KBM-7 (cell line): ENCODE results near the gene ZIC1.

ENCODE experiments used
- DNase-seq: peaks from one replicate; pipeline ENCODE4 v3.0.0-alpha.2; 2015
- in situ Hi-C: fragments of 300-500 bp; cut with MboI; formaldehyde crosslinking; loops from 2 replicates; pipeline ENCODE4 v1.14.3; 2020; ENCODE audit warnings: low sequenced_read_pairs, low pct_unique_long_range_greater_than_20kb, mixed read lengths

The ZIC1 gene

DNA sequence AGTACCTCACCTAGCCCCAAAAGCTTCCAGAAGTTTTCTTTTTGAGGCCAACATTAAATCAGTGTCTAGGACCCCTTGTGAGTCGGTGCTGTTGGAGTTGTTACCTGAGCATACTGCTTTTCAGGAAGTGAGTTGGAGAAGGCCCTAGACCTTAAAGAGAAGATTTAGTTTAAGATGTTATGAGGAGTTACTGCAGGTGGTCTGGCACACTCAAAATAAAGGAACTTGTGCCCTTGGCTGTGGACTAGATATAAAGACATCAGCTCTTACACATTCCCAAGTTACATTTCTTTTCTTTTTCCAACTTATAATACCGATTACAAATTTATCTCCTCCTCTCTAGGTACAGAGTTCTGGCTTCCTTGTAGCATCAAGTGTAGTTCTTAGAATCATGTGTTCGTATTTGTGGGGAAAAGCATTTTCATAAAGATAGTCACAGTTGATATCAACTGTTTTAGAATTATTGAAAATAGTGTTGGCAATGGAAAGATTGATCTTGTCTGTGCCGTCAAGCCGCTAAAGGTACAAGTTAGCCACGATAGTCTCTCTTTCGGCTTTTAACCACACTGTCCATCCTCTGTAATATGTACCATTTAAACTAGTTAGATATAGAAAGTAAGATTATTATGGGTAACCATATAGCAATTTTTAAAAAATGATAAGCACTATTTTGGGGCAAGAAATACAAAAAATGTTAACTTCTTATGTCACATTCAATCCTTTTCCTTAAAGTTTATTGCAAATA, 8.6 kb downstream of the ZIC1 start:
- no peak for DNase-seq
- in situ Hi-C loops, result no loop called here

DNA sequence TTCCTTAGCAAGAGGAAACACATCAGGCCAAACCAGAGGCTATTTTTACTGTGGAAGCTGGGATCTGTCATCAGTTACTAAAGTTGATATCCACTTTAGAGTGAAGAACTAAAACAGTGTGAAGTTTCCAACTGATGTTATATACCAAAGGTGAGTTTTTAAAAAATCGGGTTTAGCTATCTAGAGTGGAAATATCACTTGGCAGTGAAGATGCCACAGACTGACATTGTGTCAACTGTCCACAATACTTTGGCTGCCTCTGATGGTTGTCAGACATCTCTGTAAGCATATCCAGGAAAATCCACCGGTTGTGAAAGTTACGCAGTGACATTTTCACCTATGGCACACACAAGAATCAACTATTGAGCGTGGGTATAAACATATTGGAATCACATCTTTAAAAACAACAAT, 9.2 kb downstream of the ZIC1 start:
- DNase-seq, result no peak

DNA sequence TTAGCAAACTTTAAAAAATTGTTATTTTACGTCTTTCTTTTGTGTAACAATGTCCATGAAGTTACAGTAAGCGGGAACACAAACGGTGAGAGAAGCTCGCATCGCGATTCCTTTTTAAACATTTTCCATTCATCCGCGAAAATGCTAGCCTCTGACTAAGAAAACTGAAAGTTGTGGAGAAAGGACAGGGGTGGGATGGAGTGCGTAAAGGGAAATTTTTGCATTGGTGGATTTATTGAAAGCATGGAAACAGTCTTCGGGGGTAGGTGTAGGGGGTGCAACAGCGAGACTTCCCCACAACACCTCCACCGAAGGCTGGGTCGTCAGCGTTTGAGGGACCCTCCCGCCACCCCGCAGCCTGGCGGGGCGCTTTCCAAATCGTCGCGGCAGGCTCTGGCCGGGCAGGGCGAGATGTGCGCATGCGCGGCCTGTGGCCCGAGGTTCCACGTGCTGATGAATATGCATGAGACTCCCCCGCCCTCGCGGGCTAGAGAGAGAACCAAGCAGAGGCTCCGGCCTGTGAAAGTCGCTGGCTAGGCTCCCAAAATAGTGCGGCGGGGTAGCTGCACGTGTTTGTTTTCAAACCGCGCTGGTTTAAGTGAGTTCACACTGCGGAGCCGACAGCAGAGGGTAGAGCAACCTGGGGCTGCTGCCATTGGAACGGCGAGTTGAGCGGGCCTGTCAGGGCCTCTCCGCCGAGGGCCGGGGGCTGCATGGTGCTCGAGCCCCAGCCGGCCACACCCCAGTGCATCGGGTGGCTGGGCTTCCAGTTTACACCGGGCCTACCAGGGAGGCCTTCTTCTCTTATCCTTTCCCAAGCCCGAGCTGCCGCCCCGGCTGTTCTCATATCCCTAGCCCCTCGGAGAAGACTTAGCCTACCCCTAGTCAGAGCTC, 9.9 kb downstream of the ZIC1 start:
- DNase-seq, result no peak

More for the DNA sequence above, 9.2 kb downstream of the ZIC1 start:
- in situ Hi-C loops, result no loop called here

DNA sequence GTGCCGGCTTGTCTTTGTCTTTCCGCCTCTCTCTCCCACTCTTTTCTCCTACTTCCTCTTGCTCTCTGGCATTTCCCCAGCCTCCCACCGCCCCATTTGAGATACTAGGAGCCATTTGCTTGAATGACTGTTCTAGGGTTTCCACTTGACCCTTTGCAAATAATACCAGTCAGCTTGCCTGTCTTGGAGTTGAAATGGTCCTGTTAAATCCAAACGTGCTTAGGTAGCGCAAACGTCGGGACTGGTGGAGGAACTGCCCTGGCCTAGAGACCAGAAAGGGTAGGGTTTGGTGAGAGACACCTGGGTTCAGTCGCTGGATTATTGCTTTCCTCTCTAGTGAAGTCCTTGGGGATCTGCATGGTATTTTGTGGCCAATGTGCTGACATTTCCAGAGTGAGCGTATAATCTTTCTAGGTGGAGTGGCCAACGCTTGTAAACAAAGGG, 10.6 kb downstream of the ZIC1 start:
- DNase-seq, result no peak
- in situ Hi-C loops, result no loop called here

More for the DNA sequence above, 9.9 kb downstream of the ZIC1 start:
- in situ Hi-C loops, result no loop called here

DNA sequence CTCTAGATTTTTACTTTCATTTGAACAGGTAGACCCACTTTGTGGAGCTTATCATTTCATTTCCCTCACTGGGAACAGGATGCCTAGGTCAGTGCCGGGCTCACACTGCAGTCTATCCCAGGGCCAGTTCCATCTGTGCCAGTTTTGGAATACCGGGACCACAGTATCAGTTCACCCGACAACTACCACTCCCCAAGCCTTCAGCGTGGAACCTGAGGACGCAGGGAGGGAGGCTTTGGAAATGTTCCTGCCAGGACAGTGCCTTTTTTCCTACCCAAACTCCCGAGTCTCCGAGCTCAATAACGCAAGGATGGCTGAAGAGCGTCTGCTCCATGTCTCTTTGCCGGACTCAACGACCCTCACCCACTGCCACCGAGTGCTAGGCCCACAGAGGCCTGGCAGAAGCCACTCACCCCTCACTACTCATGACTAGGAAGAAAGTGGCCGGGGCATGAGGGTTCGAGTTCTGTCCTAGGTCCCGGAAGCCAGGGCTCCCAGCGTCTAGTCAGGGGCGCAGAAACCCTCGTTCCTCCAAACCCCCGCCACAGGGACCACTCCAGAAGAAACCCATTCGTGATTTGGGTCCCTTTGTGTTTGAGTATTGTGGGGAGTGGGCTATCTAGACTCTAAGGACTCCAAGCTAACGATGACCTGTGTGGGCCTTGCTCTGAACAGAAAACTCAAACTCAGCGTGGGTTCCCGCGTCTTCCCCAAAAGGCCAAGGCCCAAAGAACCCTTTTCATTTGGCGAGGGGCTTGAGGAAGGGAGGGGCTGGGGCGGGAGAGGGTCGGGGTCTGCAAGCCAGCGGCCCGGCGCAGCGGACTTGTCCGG, 11.4 kb downstream of the ZIC1 start:
- DNase-seq, result no peak
- in situ Hi-C loops, result no loop called here

DNA sequence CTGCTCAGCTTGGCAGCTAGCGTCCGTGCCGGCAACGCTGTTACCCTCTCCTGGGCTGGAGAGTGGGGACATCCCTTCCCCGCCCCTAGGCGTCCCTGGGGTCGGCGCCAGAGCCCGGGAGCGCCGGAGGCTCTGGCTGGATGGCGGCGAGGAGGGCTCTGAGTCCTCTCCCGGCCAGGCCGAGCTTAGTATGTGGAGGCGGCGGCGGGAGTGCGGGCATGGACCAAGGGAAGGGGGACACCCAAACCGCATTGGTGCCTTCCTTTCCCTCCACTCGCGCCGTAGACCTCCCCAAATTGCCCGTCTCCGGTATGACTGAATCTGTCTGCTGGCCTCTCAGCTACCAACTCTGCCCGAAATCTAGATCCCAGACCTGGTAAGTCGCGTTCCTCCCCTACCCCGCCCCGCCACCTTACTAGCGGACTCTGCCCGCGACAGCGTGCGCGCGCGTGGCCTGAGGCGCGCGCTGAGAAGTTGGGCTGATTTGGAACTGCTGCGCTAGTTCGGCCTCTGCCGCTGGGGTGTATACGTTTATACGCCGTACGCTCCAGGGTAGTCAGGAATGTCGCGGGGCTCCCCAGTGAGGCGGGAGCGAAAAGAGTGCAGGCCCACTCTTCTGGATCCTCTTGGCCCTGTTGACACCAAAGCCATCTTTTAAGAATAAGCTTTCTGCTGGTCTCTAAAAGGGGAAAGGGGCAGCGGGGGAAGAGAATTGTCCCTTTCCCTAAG, 12.2 kb downstream of the ZIC1 start:
- in situ Hi-C loops, result no loop called here
- no peak for DNase-seq

DNA sequence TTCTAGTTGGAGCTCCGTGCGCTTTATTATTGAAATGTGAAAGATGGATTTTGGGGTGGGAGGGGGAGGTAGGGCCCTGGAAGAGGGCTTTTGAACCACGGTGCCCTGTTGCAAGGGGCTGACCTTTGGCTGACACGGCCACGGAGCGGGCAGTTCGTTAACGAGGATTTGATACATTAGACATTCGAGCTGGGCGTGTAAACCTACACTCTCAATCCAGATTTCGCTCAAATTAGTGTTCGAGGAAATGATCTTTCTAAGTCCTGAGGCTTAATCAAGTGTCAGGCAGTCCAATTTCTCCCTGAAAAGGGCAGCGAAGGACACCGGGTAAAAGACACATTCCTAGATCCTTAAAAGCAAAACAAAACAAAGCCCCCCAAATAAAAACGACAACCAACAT, 13.0 kb downstream of the ZIC1 start:
- in situ Hi-C loops, result no loop called here
- no peak for DNase-seq

DNA sequence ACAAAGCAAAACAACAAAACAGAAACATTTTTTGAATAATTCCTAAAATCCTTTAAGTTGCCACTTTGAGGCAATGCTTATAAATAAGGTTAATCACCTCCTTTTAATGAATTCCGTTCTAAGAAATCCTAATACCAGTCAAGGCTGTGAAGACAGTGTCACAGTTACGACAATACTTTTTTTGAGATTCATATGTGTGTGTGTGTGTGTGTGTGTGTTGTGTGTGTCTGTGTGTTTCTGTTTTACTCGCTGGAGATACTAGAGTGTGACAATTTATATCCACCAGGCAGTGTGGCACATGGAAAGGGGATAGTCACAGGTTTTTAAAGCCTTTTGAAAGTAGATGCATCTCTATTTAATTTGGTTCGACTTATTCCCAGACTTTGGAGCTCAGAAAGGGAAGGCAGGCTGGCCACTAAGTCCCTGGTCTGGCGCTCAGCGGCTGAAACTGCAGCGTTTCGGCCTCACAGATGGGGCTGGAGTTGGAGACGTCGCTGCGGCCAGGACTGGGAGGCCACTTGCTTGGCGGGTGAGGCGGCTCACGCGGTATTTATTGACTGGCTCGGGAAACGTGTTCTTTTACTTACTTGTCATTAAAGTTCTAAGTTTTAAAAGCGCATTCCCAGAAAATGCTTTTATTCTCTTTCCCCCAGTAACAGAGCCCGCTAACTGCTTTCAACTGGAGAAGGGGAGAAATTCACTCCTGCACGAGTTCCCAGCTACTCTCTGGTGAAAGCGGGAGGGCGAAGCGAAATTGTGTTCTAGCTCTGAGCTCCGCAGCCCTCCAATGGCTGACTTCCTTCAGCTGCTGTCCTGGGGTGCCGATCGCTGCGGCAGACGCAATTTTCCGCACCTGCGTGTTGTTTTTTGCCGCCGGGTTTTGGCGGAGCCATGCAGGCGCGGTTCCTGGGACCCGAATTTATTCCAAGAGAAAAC, 13.7 kb downstream of the ZIC1 start:
- in situ Hi-C loops, result no loop called here
- no peak for DNase-seq

DNA sequence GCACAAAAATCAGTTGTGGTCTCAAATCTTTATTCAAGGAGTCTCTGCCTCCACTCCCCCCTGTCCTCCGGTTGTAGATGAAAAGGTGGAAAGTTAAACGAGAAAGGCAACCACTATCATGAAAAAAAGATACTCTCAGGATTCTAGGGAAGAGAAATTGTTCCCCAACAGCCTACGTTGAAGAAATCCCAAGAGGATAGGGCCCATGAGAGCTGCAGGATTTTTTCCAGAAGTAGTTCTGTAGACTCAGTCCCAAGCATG, 14.3 kb downstream of the ZIC1 start:
- in situ Hi-C loops, result no loop called here
- no peak for DNase-seq

DNA sequence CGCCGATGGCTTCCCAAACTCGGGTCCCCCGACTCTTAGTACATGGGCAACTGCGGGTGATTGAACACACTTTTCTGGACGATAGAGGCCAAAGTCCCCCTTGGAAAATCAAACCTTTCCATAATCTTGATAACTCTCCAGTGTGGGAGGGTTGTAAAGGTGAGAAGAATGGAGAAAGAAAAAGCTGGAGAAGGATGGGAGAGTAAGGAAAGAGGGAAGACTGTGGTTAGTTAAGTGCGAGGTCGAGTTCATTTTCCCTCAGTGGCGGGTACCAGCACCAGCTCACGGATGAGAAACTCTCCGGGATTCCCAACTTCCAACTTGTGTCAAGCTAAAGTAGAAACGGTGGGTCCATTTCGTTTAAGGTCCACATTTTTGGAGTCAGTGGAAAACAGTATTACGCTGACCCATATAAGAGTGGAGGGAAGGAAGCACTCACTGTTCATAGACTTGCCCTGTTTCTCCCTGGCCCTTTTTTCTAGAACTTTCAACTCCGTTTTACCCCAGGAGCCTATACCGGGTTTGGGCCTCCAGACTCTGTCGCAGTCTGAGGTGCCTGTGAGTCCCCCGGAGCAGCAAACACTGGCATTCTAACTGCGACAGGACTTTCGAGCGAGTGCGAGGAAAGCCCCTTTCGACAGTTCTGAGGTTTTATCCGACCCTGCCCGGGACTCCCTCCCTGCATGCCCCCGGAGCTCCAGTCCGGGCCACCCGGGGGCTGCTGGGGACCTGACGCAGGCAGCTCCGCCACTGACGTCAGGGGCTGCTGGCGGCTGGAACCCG, 14.8 kb downstream of the ZIC1 start:
- in situ Hi-C loops, result no loop called here
- DNase-seq, result no peak

DNA sequence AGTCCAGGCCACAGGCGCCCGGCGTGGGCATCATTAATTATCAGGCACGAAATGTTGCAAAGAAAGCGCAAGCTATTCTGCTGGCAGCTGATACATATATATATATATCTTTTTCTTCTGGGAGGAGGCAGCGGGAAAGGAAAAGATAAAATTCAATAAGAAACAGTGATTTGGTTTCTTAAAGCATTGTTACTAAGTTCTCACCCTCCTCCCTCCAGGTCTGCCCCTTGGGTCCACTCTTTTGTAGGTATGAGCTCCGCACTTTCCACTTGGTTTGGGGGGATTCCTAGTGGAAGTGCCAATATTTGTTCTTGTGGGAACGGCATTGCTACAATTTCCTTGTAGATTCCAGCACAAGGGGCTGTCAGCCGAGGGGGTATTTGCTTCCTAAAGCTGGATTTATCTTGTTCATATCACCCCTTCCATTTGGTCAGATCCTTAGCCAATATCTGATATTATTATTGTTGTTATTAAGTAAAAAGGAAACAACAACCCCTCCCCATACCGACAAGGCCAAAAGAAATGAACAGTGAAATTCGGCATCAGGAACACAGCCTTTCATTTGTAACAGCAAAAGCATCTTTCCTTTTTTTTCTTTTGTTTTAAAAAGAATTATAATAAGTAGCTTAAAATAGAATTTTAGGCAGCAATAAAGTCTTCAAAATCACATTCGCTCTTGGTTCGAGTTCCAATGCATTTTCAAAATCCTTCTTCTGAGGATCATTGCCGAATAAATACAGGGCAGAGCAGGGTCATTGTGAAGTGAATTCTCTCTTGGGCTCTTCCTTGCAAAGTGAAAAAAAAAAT, 15.6 kb downstream of the ZIC1 start:
- no peak for DNase-seq
- in situ Hi-C loops, result no loop called here

DNA sequence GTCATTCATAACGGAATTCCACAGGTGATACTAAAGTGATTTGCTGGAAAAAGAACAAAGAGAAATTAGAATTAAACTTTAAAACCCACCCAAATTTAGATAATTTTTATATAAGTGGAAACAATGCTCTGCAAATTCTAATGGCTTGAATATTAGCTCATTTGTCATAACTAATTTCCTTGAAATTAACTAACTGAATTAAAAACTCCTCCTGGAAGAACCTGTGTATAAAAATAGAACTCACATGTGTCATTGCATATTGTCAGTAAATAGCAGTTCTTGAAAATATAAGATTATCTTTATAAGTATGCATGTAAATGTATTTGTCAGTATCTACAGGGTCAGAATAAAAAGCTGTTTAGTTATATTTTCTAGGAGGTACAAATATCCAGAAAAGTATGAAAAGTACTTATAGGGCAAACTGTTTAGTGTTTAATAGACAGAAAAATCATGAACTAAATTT, 16.3 kb downstream of the ZIC1 start:
- DNase-seq, result no peak
- in situ Hi-C loops, result no loop called here

DNA sequence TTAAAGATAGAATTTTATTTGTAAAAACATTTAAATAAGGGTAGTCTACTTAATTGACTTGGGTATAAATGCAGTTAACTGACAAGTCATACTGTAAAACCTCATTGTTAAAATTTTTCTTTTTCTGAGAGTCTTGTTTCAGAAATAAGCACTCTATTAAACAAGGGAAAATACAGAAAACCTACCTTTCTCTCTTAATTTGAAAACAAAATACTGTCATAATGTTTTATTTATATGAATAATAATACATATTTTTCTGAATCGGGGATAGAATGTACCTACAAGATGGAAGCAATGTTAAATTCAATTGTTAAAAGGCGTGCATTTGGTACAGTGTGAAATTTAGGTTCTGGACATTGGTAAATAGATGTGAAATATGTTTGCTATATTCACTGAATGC, 17.8 kb downstream of the ZIC1 start:
- in situ Hi-C loops, result no loop called here

DNA sequence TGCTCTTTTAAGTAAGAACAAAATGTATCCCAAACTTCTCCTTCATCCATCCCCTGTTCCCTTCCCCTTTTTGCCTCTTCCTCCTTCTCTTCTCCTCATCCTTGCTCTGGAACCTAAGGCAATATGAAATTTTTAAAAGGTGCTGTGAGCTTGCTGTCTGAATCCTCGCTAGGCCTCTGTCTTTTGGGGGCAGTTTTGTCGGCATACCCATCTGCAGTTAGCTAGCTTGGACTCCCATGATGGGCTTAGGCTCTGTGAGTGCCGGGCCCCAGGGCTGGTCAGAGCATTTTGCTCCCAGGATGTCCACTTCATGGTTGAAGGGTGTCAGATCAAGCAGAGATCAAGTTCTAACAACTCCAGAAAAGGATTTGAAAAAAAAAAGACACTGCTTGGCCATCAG, 18.6 kb downstream of the ZIC1 start:
- in situ Hi-C loops, result no loop called here
- DNase-seq, result no peak

More for the DNA sequence above, 17.8 kb downstream of the ZIC1 start:
- DNase-seq, result no peak

DNA sequence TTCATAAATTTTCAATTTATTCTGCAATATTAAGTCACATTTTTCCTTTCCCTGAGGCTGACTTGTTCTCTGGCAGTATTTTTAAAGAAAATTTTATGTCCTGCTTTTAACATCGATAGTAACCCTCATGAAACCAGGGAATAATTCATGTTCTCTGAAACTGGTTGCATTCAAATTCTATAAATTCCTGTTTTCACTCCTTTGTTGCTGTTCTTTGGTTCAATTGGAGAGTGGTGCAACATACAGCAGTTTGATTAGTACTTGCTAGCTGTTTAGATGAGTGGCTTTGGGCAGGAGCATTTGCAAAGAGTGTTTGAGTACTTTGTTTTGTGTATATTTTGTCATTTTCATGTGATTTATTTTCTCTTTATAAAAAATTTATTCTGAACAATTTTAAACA, 19.2 kb downstream of the ZIC1 start:
- no peak for DNase-seq
- in situ Hi-C loops, result no loop called here

DNA sequence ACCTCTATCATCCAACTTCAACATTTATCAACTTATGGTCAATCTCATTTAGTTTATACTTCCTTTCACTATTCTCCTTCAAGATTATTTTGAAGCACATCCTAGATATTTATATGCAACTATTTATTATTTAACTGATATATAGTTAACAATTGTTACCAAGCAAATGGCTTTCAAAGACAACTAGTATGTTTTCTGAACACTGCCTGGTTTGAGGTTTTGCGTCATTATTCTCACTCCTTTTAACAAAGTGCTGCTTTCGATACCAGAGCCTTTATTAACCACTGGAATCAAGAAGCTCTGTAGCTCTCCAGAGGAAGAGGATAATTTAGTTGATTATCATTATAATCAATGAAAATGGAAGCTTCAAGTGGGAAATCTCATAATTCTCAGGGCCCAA, 19.6 kb downstream of the ZIC1 start:
- no peak for DNase-seq
- in situ Hi-C loops, result no loop called here

DNA sequence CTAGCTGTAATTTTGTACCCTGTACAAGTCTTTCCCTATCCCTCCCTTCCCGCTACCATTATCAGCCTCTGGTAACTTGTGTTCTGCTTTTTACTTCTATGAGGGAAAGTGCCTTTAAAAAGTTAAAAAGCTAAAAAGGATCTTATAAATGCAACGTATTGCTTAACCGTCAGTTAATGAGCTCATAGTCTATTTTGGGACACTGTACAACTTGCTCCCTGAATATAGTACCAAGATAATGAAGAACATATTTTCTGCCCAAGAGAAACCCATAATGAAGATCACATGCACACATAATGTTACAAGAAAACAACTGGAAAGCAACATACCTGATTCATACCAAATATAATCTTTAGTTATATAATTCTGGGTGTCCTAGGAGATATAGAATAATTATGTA, 22.6 kb downstream of the ZIC1 start:
- in situ Hi-C loops, result no loop called here
- no peak for DNase-seq
